Measurements from ENCODE around the gene FAHD2A. TPM values are rescaled to one million over a fixed set of nuclear protein-coding genes. Genes with fewer than 3 reads are reported as not detected.

Gene FAHD2A
- total and polyA plus RNA-seq, 2 experiments from 2014 or later: 27.6 to 51.0 TPM

- TF ChIP-seq ZNF462 (CRISPR knock-in tag; IDR thresholded peaks at IDR 0.05): no peak
Observed at GRCh38 chr2:95385570-95385984, 16.9 kb upstream of the FAHD2A start (continued).

GRCh38 chr2:95386031-95386430 lies 16.5 kb upstream of the FAHD2A start:
- Histone ChIP-seq H4K20me1 (replicated peaks; ENCODE audit: insufficient read depth) (no peaks in the 10 kb centered on the region), H3F3A (replicated peaks; ENCODE audit: low read depth) (no peaks in the 10 kb centered on the region), H3K4me2 (no peak overlapping the region), H3K79me2 (replicated peaks; ENCODE audit: insufficient read depth) (no peaks in the 10 kb centered on the region), H3K4me3 (no peak overlapping the region), H3K36me3 (ENCODE audit: insufficient read depth) (no peaks in the 10 kb centered on the region), H3K27me3 (ENCODE audit: insufficient read depth) (0 out of 2 replicates have a peak, but pooled peaks cover 3% of the 10 kb centered on the region), H3K4me1 (ENCODE audit: insufficient read depth) (no peaks in the 10 kb centered on the region), H3K27ac (ENCODE audit: low read depth) (no peak overlapping the region), H3K9me2 (ENCODE audit: insufficient read depth) (no peaks in the 10 kb centered on the region), H2AFZ (no peak overlapping the region)
- Mint-ChIP-seq H3K9me3 (no peaks in the 10 kb centered on the region), H3K27me3 (ENCODE audit: insufficient read depth, low read depth, poor library complexity) (peaks cover 16% of the 10 kb centered on the region), H3K36me3 (ENCODE audit: low read depth) (no peaks in the 10 kb centered on the region), H3K4me3 (no peak overlapping the region), H3K27ac (no peak overlapping the region), H3K4me1 (no peaks in the 10 kb centered on the region; the same call in 1 of the 3 replicates)
- TF ChIP-seq ZNF114 (CRISPR knock-in tag; IDR thresholded peaks at IDR 0.05): no peak
- TF ChIP-seq ZNF331 (CRISPR knock-in tag; IDR thresholded peaks at IDR 0.05; ENCODE audit: low read depth): no peak
- TF ChIP-seq EZH2phosphoT487 (IDR thresholded peaks at IDR 0.05; ENCODE audit: unreplicated experiment): no peak
- TF ChIP-seq CTCF (conservative IDR thresholded peaks at IDR 0.05; ENCODE audit: low read depth in 2 of 2): no peak
- TF ChIP-seq EZH2 (IDR thresholded peaks at IDR 0.05; ENCODE audit: low read depth, unreplicated experiment): no peak
- no peak for TF ChIP-seq POLR2AphosphoS5 (IDR thresholded peaks at IDR 0.05; ENCODE audit: low read depth)
- no peak for TF ChIP-seq STAT1 (IDR thresholded peaks at IDR 0.05; ENCODE audit: unreplicated experiment)
- TF ChIP-seq ETS1 (IDR thresholded peaks at IDR 0.05): no peak
- no peak for TF ChIP-seq NANOG (IDR thresholded peaks at IDR 0.05; ENCODE audit: borderline replicate concordance)
- ATAC-seq: no peak
- no peak for DNase-seq (ENCODE audit: low spot score)

Data from GM23338 (cell line).